SW480 (cell line): ENCODE measurements around the gene POU3F1.
A peak's percentile ranks its signal among the peaks of the same experiment; 100 is the strongest.

Source experiments
- DNase-seq: peaks from one replicate; pipeline ENCODE4 v3.0.0-alpha.2; 2016; ENCODE audit warnings: low spot score

POU3F1 gene

DNA sequence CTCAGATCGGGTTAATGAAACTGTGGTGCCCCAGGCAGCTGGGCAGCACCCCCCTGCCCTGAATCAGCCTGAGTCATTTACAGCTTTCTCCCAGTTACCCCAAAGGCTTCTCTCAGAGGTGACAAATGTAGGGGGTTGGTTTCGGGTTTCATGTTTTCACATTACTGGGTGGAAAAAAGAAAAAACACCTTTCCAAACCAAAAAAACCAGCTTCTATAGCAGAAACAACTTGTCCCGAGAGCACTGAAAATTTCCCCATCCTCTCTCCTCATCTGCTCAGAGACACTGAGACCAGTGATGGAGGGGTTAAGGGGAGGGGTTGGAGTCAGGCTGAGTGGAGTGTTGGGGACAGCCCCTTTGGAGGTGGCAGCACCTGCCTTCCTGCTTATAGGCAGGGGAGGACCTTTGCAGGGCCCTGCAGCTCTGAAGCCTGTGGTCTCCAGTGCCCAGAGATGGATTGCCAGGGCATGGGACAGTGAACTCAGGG is 18.4 kb downstream of the POU3F1 start:
- DNase-seq: no peak

DNA sequence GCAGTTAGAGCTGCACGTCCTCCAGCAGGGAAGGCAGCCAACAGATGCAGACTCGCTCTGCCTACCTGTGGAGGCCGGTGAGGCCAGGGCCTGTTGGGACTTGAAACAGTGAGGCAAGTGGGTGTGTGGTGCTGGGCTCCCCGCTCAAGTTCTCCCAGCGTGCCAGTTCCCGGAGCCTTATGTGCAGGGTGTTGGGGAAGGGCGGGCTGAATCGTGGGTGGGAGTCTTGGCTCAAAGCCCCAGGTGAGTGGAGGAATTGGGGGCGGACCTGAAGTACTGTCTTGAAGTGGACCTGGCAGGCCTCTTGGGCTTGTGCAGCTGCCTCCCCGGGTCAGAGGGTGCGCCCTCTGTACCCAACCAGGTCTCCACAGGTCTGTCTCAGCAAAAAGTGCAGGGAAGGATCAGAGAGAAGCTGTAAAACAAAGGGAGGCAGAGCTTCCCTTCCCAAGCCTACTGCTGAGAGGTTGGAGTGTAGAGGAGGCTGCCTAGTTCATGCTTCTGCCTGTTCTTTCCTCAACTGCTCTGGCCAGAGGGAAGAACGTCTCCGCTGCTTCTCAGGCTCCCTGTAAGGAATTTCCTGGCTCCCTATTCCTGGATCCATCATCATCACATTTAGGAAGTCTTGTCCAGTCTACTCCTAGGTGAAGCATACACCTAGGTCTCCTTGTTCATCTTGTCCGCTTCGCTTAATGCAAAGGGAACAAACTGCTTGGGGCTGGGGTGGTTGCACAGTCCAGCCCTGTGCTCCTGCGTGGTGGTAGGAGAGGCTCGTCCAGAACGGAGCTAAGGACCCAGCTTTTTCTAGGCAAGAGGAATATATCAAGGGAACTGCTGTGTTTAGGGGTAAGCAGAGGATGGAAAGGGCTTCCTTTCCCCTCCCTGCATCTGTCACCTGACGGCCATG is 19.1 kb downstream of the POU3F1 start:
- DNase-seq: no peak

DNA sequence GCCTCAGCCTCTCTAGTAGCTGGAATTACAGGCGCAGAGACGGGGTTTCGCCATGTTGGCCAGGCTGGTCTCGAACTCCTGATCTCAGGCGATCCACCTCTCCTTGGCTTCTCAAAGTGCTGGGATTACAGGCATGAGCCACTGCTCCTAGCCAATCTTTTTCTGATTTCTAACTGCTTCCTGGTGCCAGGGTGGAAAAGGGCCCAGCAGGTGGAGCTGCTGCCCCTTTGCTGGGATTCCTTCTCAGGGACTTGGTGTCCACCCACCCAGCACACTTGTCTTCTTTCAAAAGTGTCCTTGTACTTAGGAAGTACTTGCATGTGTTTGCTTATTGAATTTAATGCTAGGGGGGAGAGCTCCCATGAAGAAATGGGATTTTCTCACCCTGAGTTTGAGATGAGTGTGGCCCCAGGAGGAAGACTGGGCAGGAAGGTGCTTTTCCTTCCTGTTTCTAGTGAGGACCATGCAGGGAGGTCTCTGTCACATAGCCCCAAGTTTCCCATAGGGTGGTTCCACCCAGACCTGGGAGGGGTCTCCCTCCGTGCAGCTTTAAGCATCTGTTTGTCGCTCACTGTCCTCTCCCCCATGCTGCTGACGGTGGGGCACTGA is 19.9 kb downstream of the POU3F1 start:
- DNase-seq: no peak

DNA sequence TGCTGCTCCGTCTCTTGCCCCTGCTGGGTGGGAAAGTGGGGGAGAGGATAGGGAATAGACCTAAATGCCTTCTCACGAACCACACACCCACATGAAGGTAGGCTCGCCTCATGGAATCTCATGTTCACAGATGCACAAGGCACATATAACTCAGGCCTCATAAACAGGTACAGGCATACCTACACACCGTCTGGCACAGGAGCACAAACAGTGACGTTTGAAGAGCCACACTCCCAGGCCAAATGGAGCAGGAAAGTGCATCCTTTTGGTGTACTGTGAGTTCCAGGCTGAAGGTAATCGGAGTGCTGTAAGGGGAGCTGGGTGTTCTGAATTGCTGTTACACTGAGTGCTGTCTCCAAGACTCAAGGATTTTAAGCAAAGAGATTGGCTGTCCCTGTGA is 20.9 kb downstream of the POU3F1 start:
- DNase-seq: no peak

DNA sequence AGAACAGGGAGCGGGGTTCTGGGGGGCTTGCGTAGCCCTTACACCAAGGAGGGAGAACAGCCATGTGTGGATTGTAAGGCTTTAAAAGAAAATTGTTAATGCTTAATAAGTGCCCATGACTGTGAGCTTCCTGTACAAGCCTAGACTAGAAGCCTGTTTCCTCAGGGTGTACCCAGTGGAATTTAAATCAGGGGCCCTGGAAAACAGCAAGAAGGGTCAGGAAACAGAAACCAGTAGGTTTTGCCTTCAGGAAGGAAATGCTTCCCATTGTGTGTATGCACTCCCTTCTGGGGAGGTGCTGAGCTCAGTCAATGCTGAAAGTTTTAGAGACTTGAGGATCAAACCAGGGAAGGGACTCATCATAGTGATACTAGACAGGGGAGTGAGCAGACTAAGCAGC is 21.4 kb downstream of the POU3F1 start:
- DNase-seq: no peak

DNA sequence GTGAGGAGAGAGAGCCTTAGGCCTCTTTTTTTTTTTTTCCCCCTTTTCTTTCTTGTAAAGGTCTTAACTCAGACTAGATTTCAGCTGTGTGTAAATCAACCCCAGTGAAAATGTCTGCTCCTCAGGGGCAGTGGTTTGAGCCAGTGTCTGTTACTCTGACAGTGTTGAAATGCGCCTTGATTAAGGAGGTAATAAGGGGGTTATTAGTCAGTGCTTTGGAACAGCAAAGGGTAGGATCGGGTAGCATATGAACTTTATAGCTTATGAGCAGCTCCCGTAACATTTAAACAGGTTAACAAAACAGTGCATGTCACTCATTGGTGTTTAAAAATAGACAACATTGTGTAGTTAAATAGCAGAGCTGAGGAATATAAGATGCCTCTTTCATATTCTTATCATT is 23.8 kb downstream of the POU3F1 start:
- no peak for DNase-seq

DNA sequence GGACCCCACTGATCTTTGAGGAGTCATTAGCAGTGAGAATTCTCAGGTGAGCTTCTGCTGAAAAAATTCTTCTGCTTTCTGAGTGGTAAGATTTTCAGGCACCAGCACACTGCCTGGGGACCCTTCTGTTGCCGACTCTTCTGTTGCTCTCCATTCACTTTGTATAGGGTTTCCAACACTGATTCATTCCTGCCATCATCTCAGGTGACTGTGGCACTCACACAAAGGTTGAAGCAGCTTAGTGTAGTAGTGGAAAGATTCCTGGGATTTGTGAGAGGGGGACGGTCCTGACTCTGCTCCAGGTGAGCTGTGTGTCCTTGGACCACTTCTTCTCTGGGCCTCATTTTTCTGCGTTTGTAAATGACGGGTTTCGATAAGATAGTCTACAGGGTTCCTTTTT is 24.6 kb downstream of the POU3F1 start:
- no peak for DNase-seq

DNA sequence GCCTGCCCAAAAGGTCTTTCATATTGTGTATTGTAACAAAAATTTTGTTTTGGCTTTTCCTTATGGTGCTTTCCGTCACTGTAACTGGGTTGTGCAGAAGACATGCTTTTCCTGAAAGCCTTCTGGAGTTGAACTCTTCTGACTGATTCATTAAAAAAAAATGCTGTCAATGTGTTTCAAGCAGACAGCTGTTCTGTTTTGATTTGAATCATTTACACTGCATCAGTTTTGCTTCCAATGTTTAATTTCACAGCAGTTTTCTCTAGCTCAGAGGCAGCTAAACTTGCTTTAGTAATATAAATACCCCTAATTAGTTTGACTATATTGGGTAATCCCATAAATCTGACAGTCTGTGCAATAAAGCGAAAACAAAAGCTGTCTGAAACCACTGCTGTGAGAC is 26.2 kb downstream of the POU3F1 start:
- DNase-seq: no peak

DNA sequence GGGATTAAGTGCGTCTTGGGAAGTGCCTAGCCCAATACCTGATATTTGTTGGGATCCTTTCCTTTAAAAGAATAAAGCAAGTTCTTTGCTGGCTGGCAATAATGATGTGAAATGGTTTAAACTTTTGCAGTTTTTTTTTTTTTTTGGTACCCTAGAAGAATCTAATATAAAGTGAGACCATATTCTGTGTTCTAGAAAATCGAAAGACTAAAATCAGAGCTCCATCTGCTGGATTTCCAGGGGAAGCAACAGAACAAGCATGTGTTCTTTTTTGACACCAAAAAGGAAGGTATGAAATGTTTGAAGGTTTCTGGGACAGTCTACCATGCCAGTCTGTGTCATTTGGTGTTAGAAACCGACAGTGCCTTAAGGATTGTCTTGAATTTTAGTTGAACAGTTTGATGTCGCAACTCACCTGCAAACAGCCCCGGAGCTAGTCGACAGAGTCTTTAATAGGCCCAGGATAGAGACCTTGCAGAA is 27.7 kb downstream of the POU3F1 start:
- no peak for DNase-seq

DNA sequence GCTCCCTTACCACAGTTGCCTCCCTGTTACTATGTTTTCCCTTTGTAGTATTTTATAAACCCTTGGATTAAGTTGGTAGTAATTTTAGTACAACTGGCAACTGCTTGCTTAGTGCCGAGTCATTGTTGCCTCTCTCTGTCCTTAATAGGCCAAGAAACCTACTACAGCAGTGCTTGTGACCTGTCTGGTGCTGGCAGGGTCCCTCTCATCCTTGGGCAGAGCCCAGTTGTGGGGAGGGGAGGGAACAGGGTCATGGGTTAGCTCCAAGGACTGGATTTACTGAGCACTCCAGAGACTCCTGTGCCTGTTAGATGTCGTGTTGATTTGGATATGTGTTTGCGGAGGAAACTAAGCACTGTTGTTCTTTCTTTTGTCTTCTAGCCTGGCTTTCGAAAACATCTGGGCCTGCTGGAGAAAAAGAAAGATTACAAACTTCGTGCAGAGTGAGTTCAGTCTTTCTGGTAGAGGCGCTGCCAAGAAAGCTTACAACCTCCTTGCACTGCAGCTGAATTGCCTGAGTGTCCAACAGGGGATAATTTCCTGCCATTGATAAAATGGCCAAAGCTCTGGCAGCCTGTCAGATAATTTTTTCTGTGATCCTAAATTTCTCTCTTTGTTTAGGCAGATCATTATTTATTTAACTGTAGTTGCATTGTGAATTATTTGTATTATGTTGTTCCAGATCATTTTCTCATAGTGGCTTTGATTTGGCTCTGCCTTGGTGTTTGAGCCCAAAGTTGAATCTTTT is 30.4 kb downstream of the POU3F1 start:
- no peak for DNase-seq

DNA sequence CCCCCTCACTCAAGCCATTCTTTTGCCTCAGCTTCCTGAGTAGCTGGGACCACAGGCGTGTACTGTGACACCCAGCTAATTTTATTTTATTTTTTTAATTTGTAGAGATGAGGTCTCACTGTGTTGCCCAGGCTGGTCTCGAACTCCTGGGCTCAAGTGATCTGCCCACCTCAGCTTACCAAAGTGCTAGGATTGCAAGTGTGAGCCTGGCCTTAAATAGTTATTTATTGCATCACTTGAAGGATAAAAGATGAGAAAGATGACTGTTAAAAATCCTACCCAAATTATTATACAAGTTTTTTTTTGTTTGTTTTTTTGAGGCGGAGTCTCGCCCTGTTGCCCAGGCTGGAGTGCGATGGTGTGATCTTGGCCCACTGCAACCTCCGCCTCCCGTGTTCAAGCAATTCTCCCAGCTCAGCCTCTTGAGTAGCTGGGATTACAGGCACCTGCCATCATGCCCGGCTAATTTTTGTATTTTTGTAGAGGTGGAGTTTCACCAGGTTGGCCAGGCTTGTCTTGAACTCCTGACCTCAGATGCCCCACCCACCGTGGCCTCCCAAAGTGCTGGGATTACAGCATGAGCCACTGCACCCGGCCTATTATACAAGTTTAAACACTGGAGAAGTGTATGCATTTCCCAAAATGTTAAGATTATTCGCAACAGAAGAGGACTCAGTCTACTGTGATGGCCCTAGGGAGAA is 31.7 kb downstream of the POU3F1 start:
- no peak for DNase-seq

DNA sequence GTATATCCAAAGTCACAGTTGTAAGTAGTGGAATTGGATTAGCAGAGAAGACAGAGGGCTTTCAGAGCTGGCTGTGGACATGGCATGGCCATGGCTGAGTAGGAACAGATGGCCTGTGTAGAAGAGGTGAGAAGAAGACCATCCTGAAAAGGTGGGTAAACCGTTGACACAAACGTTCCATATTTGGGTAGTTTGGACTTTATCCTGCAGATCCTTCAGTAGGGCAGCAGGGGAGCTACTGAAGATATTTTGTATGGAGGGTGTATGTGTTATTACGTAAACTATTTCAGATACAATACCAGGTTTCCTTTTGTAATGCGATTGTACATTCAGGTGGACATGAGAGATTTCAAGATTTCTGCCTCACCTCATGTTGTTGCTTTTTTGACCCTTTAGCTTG is 32.4 kb downstream of the POU3F1 start:
- no peak for DNase-seq

DNA sequence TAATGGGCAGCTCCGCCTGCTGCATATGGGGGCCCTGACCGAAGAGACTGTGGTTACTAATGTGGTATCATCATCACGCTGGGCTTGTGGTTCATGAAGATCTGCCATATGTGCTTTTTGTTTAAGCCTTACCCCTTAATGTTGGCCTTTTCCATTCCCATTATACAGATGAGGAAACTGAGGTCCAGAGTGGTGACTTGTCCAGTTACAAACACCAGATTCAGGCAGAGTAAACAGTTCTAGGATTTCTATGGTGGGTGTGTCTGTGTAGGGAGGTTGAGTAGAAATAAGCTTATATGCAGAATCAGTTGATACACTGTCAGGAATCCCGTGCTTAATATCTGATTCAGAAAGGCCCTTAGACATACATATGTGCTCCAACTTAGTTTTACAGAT is 33.4 kb downstream of the POU3F1 start:
- no peak for DNase-seq

DNA sequence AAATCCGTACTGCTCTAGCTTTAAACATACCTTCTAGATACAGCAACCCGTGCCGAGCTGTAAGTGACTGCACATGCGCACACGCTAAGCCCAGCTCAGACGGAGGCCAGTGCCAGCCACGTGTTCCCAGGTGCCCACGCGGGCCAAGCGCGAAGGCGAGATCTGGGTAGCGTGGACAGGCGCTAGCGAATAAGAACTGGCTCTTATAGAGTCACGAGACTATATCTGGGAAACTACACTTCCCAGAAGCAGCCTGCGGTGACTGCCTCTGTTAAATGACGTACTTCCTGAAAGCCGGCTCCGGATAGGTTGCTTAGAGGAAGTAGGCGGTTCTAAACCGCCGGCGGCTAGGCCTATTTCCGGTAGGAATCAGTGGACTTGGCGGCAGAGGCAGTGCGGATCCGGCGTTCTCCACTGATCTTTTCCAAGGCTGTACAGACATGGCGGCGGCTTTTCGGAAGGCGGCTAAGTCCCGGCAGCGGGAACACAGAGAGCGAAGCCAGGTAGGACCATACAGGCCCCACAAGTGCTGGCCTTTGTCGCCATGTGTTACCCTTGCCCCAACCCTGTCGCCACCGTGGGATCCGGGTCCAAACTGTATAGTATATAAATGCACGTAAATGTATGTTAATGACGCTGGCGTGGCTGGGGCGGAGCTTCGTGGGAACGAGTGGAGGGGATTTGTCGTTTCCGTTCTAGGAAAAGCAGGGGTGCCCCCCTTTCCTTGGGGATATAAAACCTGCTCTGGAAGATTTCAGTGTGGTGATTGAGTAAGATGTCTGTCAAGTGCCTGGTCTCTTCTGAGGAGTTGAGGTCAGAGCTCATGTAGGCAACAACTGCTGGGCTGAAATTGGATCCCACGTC is 34.0 kb downstream of the POU3F1 start, which contains the start of gene UTP11:
TSS of gene UTP11 (plus strand) at position 372 of the 864 bp plus-strand sequence. CDS start at position 441, 69 bp downstream.
- DNase-seq: peak; percentile 99

DNA sequence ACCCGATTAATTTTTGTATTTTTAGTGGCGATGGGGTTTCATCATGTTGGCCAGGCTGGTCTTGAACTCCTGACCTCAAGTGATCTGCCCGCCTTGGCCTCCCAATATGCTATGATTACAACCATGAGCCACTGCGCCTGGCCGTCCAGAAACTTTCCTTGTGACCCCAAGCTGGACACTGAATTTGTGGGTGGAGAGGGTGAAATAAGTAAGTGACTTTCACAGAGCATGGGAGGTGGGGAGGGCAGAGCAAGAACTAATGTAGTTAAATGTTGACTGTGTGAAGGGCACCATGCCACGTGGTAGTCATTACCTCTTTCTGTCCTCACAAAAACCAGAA is 36.8 kb downstream of the POU3F1 start:
- DNase-seq: no peak

DNA sequence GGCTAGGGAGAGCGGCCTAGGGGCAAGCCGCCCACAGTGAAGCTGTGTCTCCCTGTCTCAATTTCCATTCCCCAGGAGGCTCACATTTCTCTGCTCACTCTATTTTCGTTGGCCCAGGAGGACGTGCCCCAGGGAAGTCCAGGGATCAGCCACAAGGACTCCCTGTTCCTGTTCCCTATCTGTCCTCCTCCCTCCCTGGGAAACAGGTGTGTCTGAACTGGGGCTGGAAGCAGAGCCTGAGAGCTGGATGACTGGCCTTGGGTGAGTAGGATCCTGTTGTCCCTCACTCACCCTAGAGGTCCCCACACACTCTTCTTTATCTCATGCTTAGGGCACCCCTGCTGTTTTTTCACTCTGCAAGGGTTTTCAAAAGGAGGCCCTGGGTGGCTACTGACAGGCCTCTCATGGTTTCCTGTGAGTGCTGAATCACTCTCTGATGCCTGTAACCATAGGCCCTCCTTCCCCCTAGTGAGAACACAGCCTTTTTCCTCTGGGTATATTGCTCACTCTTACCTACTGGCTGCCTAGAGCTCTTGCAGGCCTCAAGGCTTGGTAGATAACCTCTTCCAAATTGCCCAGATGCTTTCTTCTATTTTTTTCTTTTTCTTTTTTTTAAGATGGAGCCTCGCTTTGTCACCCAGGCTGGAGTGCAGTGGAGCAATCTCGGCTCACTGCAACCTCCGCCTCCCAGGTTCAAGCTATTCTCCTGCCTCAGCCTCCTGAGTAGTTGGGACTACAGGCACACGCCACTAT is 37.3 kb downstream of the POU3F1 start:
- DNase-seq: no peak

DNA sequence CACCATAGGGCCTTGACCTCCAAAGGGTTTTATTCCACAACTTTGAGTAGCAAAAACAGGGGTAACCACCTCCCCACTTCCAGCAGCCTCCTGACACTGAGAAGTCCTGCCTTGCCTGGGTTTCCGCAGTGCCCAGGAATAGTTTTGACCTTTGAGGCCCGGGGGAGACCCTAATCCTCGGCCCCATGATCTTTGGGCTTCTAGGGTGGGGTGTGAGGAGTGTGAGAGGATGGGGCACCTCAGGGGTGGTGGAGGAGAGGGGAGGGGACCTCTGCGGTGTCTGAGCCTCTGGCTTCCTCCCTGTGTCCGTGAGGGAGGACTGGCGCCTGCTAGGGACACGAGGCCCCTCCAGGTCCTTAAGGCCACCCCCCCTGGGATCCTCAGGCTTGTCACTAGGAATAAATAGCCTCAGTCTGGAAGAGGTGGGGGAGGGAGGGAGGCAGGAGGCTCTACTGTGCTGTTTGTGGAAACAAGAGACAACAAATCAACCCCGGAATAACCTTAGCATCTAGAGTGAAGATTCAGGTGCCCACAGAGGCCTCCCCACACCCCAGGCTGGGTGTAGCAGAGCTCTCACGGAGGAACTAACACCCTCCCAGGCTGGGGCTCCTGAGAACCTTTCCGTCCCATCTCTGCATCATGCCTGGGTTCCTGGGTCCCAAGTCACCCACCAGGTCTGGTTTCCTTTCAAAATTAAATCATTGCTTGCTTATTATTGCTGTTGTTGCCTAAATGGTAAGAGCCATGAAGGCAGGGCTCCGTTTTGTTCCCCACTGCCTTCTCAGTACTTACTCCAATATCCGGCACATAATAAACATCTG is 40.4 kb downstream of the POU3F1 start:
- DNase-seq: no peak

DNA sequence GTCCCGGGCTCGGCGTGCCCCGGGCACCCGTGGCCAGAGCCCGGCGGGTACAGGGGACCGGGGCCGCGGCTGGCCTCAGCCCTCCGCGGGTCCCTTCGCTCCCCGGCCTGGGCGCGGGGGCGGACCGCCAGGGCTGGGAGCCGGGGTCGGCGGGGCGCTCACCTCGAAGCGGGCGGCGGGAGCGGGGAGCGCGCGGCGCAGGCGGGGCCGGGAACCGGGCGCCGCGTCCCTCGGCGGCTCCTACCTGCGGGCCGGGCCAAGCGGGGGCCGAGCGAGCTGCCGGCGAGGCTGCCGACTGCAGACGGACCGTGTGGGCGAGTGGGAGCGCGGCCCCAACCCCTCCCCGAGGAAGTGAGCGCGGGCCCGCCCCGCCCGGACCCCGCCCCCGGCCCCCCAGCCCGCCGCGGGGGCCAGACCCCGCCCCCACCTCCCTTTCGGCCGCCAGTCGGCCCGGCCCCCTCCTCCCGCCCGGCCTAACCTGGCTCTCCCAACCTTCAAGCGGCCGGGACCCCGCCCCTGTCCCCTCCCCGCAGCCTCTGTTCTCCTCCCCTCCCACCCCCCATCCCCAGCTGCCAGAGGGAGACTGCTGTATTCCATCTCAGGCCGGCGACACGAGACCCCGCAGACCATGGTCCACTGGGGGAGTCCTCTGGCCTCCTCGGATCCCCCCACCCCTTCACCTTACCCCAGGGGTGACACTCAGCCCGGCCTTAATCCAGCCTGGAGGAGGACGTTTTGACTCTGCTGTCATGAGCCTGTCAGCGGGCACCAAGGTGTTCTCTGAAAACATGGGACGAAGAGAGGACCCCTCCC is 41.2 kb downstream of the POU3F1 start, which contains the start of gene FHL3:
TSS of gene FHL3 (minus strand) at position 320 of the 813 bp plus-strand sequence. CDS start 6,102 bp downstream, outside the sequence.
- DNase-seq: peak; percentile 52
